Measurements from ENCODE around the gene LY86.

LY86 gene

DNA sequence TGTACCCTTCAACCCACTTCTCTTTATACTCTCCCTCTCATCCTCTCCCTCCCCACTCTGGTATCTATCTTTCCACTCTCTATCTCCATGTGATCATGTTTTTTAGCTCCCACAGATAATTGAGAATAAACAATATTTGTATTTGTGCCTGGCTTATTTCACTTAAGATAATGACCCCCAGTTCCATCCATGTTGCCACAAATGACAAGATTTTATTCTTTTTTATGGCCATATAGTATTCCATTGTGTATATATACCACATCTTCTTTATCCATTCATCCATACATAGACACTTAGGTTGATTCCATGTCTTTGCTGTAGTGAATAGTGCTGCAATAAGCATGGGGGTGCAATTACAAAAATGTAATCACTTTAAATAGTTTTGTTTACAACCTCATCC lies 62.3 kb downstream of the LY86 start:
- H3K36me3 ChIP-seq (ENCODE audit: low read depth), result no peaks in the 10 kb centered on the region
- H3K4me1 ChIP-seq (ENCODE audit: insufficient read depth, poor library complexity, severe bottlenecking), result no peaks in the 10 kb centered on the region
- no peak for DNase-seq (ENCODE audit: low spot score)
- no peak for ATAC-seq (ENCODE audit: low read depth)
- TF ChIP-seq, protein P1, sequence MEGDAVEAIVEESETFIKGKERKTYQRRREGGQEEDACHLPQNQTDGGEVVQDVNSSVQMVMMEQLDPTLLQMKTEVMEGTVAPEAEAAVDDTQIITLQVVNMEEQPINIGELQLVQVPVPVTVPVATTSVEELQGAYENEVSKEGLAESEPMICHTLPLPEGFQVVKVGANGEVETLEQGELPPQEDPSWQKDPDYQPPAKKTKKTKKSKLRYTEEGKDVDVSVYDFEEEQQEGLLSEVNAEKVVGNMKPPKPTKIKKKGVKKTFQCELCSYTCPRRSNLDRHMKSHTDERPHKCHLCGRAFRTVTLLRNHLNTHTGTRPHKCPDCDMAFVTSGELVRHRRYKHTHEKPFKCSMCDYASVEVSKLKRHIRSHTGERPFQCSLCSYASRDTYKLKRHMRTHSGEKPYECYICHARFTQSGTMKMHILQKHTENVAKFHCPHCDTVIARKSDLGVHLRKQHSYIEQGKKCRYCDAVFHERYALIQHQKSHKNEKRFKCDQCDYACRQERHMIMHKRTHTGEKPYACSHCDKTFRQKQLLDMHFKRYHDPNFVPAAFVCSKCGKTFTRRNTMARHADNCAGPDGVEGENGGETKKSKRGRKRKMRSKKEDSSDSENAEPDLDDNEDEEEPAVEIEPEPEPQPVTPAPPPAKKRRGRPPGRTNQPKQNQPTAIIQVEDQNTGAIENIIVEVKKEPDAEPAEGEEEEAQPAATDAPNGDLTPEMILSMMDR (IDR thresholded peaks at IDR 0.05; ENCODE audit: poor library complexity, severe bottlenecking), result no peak
- H3K27me3 ChIP-seq (ENCODE audit: insufficient read depth, poor library complexity, severe bottlenecking), result no peaks in the 10 kb centered on the region
- H3K4me3 ChIP-seq (ENCODE audit: severe bottlenecking), result no peak overlapping the region
- H3K9me3 ChIP-seq (ENCODE audit: severe bottlenecking), result no peaks in the 10 kb centered on the region
- no peak overlapping the region for H3K27ac ChIP-seq (ENCODE audit: poor library complexity, severe bottlenecking)

DNA sequence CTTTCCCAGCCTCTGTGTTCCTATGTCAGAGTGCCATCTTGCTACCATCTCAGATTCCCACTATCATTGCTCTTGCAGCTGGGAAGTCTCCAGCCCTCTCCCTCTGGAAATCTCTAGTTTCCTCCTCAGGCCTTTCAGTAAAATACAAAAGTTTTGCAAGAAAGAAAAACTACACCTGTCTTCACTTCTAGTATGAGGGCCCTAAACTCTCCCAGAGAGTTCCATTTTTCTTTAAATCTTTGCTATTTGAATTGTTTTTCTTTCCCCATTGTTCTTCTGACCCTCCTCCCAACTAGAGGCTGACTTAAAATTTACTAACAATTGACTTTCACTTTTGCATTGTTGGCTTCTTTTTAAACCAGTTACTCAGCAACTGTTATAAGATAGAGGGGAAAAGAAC lies 62.8 kb downstream of the LY86 start:
- Histone ChIP-seq H3K27ac (ENCODE audit: poor library complexity, severe bottlenecking) (no peak overlapping the region), H3K4me3 (ENCODE audit: severe bottlenecking) (no peak overlapping the region), H3K27me3 (ENCODE audit: insufficient read depth, poor library complexity, severe bottlenecking) (no peaks in the 10 kb centered on the region), H3K4me1 (ENCODE audit: insufficient read depth, poor library complexity, severe bottlenecking) (no peaks in the 10 kb centered on the region), H3K9me3 (ENCODE audit: severe bottlenecking) (no peaks in the 10 kb centered on the region), H3K36me3 (ENCODE audit: low read depth) (no peaks in the 10 kb centered on the region)
- DNase-seq (ENCODE audit: low spot score), result no peak
- ATAC-seq (ENCODE audit: low read depth), result no peak
- TF ChIP-seq, protein P1 (IDR thresholded peaks at IDR 0.05; ENCODE audit: poor library complexity, severe bottlenecking), result no peak

DNA sequence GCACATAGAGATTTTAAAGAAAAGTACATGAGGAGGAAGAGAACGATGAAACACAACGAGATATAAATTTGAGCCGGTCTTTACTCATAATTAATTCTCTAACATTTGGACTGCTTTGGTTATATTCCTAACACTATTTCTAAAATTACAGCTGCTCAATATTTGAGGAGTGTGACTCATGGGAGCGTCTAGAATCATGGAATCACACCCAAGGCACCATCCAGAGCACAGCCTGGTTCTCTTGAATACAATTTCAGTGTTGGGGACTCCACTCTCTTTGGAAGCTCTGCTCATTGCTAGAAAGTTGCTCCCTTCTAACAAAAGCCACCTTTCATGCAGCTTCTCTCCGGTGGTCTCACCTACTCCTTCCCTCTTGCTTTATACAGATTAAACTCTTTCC lies 64.4 kb downstream of the LY86 start:
- TF ChIP-seq, protein P1 (IDR thresholded peaks at IDR 0.05; ENCODE audit: poor library complexity, severe bottlenecking), result no peak
- H3K4me1 ChIP-seq (ENCODE audit: insufficient read depth, poor library complexity, severe bottlenecking), result no peaks in the 10 kb centered on the region
- no peak for ATAC-seq (ENCODE audit: low read depth)
- H3K27me3 ChIP-seq (ENCODE audit: insufficient read depth, poor library complexity, severe bottlenecking), result no peaks in the 10 kb centered on the region
- no peak for DNase-seq (ENCODE audit: low spot score)
- H3K9me3 ChIP-seq (ENCODE audit: severe bottlenecking), result no peaks in the 10 kb centered on the region
- H3K36me3 ChIP-seq (ENCODE audit: low read depth), result no peaks in the 10 kb centered on the region
- H3K27ac ChIP-seq (ENCODE audit: poor library complexity, severe bottlenecking), result no peak overlapping the region
- H3K4me3 ChIP-seq (ENCODE audit: severe bottlenecking), result no peak overlapping the region

DNA sequence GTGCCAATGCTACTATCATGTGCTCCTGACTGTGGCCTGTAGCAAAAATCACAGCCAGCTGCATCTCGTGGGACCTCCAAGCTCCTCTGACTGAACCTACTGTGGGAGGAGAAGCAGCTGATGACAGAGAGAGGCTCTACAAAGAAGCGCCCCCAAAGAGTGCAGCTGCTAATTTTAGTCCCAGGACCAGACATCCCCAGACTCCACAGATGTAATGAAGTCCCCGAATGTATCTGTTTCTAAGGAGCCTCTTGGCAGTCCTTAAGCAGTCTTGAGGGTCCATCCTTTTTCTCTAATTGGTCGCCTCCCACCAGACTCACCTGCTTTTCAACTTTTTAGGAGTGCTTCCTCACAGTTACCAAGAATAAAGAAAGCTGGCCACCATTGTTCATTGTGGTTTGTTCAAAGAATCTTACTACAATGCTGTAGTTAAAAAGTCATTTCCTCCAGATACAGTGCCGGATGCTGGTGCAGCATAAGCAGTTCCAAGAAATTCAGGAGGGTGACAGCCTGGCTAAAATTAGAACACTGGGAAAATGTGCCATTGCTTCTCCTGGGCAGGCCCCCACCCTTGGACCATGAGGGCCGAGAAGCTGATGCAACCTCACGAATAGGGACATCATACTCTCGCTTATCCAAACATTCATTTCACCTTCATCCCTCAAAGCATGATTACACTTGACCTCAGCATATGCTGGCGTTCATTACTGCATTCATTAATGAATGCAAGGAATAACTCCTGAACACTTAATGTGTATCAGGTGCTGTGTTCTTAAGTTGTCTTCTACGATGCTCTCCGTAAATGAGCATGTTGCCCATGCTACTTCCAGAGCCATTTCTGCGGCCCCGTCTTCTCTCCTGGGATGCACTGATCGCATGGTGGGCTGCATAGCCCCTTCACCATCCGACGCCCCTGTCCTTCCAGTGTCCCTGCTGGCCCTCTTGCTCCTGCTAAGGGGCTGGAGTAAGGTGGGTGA lies 66.4 kb downstream of the LY86 start:
- Histone ChIP-seq H3K4me3 (ENCODE audit: severe bottlenecking) (no peak overlapping the region), H3K27ac (ENCODE audit: poor library complexity, severe bottlenecking) (no peak overlapping the region), H3K9me3 (ENCODE audit: severe bottlenecking) (no peaks in the 10 kb centered on the region), H3K4me1 (ENCODE audit: insufficient read depth, poor library complexity, severe bottlenecking) (no peaks in the 10 kb centered on the region), H3K36me3 (ENCODE audit: low read depth) (no peaks in the 10 kb centered on the region), H3K27me3 (ENCODE audit: insufficient read depth, poor library complexity, severe bottlenecking) (no peaks in the 10 kb centered on the region)
- TF ChIP-seq, protein P1 (IDR thresholded peaks at IDR 0.05; ENCODE audit: poor library complexity, severe bottlenecking), result no peak
- DNase-seq (ENCODE audit: low spot score) (no peak), ATAC-seq (ENCODE audit: low read depth) (no peak)

DNA sequence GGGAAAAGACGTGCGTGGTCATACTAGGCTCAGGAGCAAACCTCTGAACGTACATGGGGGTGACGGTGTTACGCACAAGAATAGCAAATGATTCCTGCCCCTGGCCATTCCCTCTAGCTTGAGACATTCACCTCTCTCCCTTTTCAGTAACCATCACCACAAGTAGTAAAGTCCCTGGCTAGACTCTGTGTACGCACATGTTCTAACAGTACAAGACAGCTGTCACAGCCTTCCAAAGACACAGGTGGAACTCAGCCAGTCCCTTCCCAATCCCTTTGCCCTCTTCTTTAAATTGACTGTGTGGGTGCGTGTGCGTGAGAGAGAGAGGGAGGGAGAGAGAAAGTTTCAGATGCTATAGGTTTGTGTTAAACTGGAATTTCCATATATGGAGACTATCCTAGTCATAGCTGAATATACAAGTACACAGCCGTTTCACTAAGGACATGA lies 67.3 kb downstream of the LY86 start:
- TF ChIP-seq, protein P1 (IDR thresholded peaks at IDR 0.05; ENCODE audit: poor library complexity, severe bottlenecking), result no peak
- H3K27ac ChIP-seq (ENCODE audit: poor library complexity, severe bottlenecking), result no peak overlapping the region
- no peaks in the 10 kb centered on the region for H3K27me3 ChIP-seq (ENCODE audit: insufficient read depth, poor library complexity, severe bottlenecking)
- H3K4me1 ChIP-seq (ENCODE audit: insufficient read depth, poor library complexity, severe bottlenecking), result no peaks in the 10 kb centered on the region
- no peak overlapping the region for H3K4me3 ChIP-seq (ENCODE audit: severe bottlenecking)
- no peaks in the 10 kb centered on the region for H3K36me3 ChIP-seq (ENCODE audit: low read depth)
- ATAC-seq (ENCODE audit: low read depth), result no peak
- no peaks in the 10 kb centered on the region for H3K9me3 ChIP-seq (ENCODE audit: severe bottlenecking)
- no peak for DNase-seq (ENCODE audit: low spot score)

All from RWPE2 (cell line).